ENCODE measurements around the gene ACACA.

ACACA gene

GRCh38 chr17:37131669-37132611, 274.7 kb downstream of the ACACA start:
- TF ChIP-seq, protein P1, sequence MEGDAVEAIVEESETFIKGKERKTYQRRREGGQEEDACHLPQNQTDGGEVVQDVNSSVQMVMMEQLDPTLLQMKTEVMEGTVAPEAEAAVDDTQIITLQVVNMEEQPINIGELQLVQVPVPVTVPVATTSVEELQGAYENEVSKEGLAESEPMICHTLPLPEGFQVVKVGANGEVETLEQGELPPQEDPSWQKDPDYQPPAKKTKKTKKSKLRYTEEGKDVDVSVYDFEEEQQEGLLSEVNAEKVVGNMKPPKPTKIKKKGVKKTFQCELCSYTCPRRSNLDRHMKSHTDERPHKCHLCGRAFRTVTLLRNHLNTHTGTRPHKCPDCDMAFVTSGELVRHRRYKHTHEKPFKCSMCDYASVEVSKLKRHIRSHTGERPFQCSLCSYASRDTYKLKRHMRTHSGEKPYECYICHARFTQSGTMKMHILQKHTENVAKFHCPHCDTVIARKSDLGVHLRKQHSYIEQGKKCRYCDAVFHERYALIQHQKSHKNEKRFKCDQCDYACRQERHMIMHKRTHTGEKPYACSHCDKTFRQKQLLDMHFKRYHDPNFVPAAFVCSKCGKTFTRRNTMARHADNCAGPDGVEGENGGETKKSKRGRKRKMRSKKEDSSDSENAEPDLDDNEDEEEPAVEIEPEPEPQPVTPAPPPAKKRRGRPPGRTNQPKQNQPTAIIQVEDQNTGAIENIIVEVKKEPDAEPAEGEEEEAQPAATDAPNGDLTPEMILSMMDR (IDR thresholded peaks at IDR 0.05; ENCODE audit: low read depth, low read length, missing control alignments): no peak
- DNase-seq (ENCODE audit: low read depth): no peak
- no peak overlapping the region for H3K4me3 ChIP-seq (ENCODE audit: low read depth, low read length)

- DNase-seq (ENCODE audit: low read depth): no peak
- TF ChIP-seq, protein P1 (IDR thresholded peaks at IDR 0.05; ENCODE audit: low read depth, low read length, missing control alignments): no peak
- no peak overlapping the region for H3K4me3 ChIP-seq (ENCODE audit: low read depth, low read length)
Observed at GRCh38 chr17:37130984-37131446, 275.6 kb downstream of the ACACA start.

- H3K4me3 ChIP-seq (ENCODE audit: low read depth, low read length): no peak overlapping the region
- no peak for DNase-seq (ENCODE audit: low read depth)
- TF ChIP-seq, protein P1 (IDR thresholded peaks at IDR 0.05; ENCODE audit: low read depth, low read length, missing control alignments): no peak
Observed at GRCh38 chr17:37124821-37125173, 281.8 kb downstream of the ACACA start.

- no peak overlapping the region for H3K4me3 ChIP-seq (ENCODE audit: low read depth, low read length)
- no peak for DNase-seq (ENCODE audit: low read depth)
- TF ChIP-seq, protein P1 (IDR thresholded peaks at IDR 0.05; ENCODE audit: low read depth, low read length, missing control alignments): no peak
Observed at GRCh38 chr17:37123941-37124820, 282.5 kb downstream of the ACACA start.

- no peak overlapping the region for H3K4me3 ChIP-seq (ENCODE audit: low read depth, low read length)
- TF ChIP-seq, protein P1 (IDR thresholded peaks at IDR 0.05; ENCODE audit: low read depth, low read length, missing control alignments): no peak
- no peak for DNase-seq (ENCODE audit: low read depth)
Observed at GRCh38 chr17:37123386-37123785, 283.2 kb downstream of the ACACA start.

GRCh38 chr17:37121616-37122015, 285.0 kb downstream of the ACACA start:
- no peak overlapping the region for H3K4me3 ChIP-seq (ENCODE audit: low read depth, low read length)
- no peak for DNase-seq (ENCODE audit: low read depth)
- TF ChIP-seq, protein P1 (IDR thresholded peaks at IDR 0.05; ENCODE audit: low read depth, low read length, missing control alignments): no peak

Measured in GM12864 (cell line).